T-helper 1 cell (primary cell): ENCODE results near the gene TK2.

Experiments used
- DNase-seq, 5 donors: peaks; one replicate each; pipeline ENCODE4 v3.0.0-alpha.2; 2012 to 2020

TK2 gene

GRCh38 chr16:66544016-66544757, 5.7 kb downstream of the TK2 start:
- no peak for DNase-seq

- no peak for DNase-seq
These were observed 6.4 kb downstream of the TK2 start for GRCh38 chr16:66543541-66543940.

- no peak for DNase-seq
These were observed 7.5 kb downstream of the TK2 start for GRCh38 chr16:66542396-66542795.

GRCh38 chr16:66541388-66542355, 8.2 kb downstream of the TK2 start:
- DNase-seq: no peak

GRCh38 chr16:66539623-66540469, 10.1 kb downstream of the TK2 start:
- DNase-seq: no peak

GRCh38 chr16:66538910-66539309, 11.0 kb downstream of the TK2 start:
- DNase-seq: no peak

- no peak for DNase-seq
These were observed 12.7 kb downstream of the TK2 start for GRCh38 chr16:66537236-66537635.

GRCh38 chr16:66536525-66536924, 13.4 kb downstream of the TK2 start:
- DNase-seq: no peak

- no peak for DNase-seq
These were observed 15.5 kb downstream of the TK2 start for GRCh38 chr16:66534376-66534799.

GRCh38 chr16:66529475-66529874, 20.4 kb downstream of the TK2 start:
- DNase-seq: no peak

GRCh38 chr16:66528294-66528693, 21.6 kb downstream of the TK2 start:
- DNase-seq: no peak

GRCh38 chr16:66525396-66526180, 24.3 kb downstream of the TK2 start:
- DNase-seq: no peak

GRCh38 chr16:66524601-66525164, 25.2 kb downstream of the TK2 start:
- DNase-seq: peak in 1 of 5 donors; percentile 72

- DNase-seq: peak in 3 of 5 donors; percentile 19 to 87 (median 21)
These were observed 26.0 kb downstream of the TK2 start for GRCh38 chr16:66523861-66524354.

- no peak for DNase-seq
These were observed 26.9 kb downstream of the TK2 start for GRCh38 chr16:66522816-66523590.

GRCh38 chr16:66521951-66522771, 27.8 kb downstream of the TK2 start:
- peak; percentile 54 to 98 (median 71) for DNase-seq

- no peak for DNase-seq
These were observed 28.6 kb downstream of the TK2 start for GRCh38 chr16:66521252-66521713.

GRCh38 chr16:66520406-66521170, 29.3 kb downstream of the TK2 start:
- DNase-seq: peak in 1 of 5 donors; percentile 41
